HG02840 (cell line): Measurements from ENCODE around the gene STAB1.

Experiments
- ATAC-seq: cut with Tn5 transposase; IDR thresholded peaks from one replicate; pipeline ENCODE4 v1.9.1; 2021; ENCODE audit warnings: mild to moderate bottlenecking, moderate library complexity, moderate number of reproducible peaks; ENCODE audit not compliant: unreplicated experiment, low FRiP score

Gene STAB1

GRCh38 chr3:52456800-52457183, 38.3 kb upstream of the STAB1 start:
- ATAC-seq: no peak

- no peak for ATAC-seq
These were observed 36.9 kb upstream of the STAB1 start for GRCh38 chr3:52458031-52458760.

GRCh38 chr3:52458770-52459545, 36.2 kb upstream of the STAB1 start:
- no peak for ATAC-seq

- no peak for ATAC-seq
These were observed 33.3 kb upstream of the STAB1 start for GRCh38 chr3:52461874-52462273.

- no peak for ATAC-seq
These were observed 31.7 kb upstream of the STAB1 start for GRCh38 chr3:52463416-52463815.

- no peak for ATAC-seq
These were observed 26.8 kb upstream of the STAB1 start for GRCh38 chr3:52468336-52468735.

- ATAC-seq: no peak
These were observed 26.1 kb upstream of the STAB1 start for GRCh38 chr3:52469001-52469400.

- ATAC-seq: no peak
These were observed 24.2 kb upstream of the STAB1 start for GRCh38 chr3:52470920-52471319.

- ATAC-seq: no peak
These were observed 23.5 kb upstream of the STAB1 start for GRCh38 chr3:52471371-52472238.

- no peak for ATAC-seq
These were observed 22.7 kb upstream of the STAB1 start for GRCh38 chr3:52472239-52473000.

GRCh38 chr3:52473026-52473425, 22.1 kb upstream of the STAB1 start:
- no peak for ATAC-seq

- ATAC-seq: no peak
These were observed 17.9 kb upstream of the STAB1 start for GRCh38 chr3:52477076-52477795.

- ATAC-seq: no peak
These were observed 17.4 kb upstream of the STAB1 start for GRCh38 chr3:52477796-52478095.

- ATAC-seq: no peak
These were observed 15.9 kb upstream of the STAB1 start for GRCh38 chr3:52479037-52479876.

- ATAC-seq: no peak
These were observed 15.1 kb upstream of the STAB1 start for GRCh38 chr3:52479877-52480575.

GRCh38 chr3:52480768-52481715, 14.1 kb upstream of the STAB1 start:
- ATAC-seq: no peak

- ATAC-seq: no peak
These were observed 13.2 kb upstream of the STAB1 start for GRCh38 chr3:52481819-52482521.
